ENCODE results near the gene OR2T27.

DNA sequence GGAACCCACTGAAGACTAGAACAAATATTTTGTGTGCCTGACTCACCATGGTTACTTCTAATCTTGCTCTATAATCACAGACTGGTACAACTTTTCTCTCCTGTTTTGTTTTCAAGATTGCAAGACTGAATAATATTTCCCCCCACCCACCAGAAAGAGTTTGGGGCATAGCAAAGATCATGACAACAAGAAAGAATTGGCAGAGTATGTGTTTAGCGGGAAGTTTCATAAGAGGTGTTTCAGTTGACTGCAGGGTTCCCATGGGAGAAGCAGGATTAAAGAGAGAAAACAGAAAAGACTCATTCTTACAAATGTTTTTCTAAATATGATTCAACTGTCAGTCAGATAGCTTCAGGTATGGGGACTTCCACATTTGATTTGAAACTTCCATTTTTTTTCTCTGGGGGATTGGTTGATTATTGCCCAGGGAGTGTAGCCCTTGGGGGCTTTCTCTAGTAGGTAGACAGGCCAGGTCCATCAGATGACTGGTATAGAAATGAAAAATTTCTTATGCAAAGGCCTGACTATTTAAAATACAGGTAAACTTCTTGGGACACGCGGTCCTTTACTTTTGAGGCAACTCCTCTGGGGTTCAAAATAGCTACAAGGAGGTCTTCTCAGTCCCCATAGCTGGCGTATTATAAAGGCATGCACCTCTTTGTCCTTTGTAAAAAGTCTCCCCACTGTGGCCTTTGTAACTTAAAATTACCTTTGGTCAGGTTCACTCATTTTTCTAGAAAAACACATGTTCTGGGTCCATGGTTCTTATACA lies 33.4 kb upstream of the OR2T27 start:
- TF ChIP-seq CTCF (IDR thresholded peaks at IDR 0.05) (no peak), POLR2A (IDR thresholded peaks at IDR 0.05) (no peak)

Data from testis (tissue), 2 donors.